ENCODE measurements around the gene SBK3.
"Not testable (repeated sequence)": the region's sequence is repeated elsewhere in the genome, so short reads cannot be mapped to it uniquely, and the experiment has no call there.

Gene SBK3

GRCh38 chr19:55540619-55541018, 4.7 kb downstream of the SBK3 start:
- no peak for DNase-seq (ENCODE audit: low read depth in 3 of 3)

GRCh38 chr19:55539090-55539984, 6.0 kb downstream of the SBK3 start:
- no peak for DNase-seq (ENCODE audit: low read depth in 3 of 3)

GRCh38 chr19:55538132-55538531, 7.2 kb downstream of the SBK3 start:
- no peak for DNase-seq (ENCODE audit: low read depth in 3 of 3)

- DNase-seq (ENCODE audit: low read depth in 3 of 3) = no peak
Measured at GRCh38 chr19:55537741-55538111, 7.6 kb downstream of the SBK3 start.

GRCh38 chr19:55536951-55537740, 8.2 kb downstream of the SBK3 start, which contains the start of gene SBK2:
Gene SBK2, minus strand, starts transcription at chr19:55537133. Its CDS starts 839 bp downstream, at chr19:55536294.
- DNase-seq (ENCODE audit: low read depth in 3 of 3) = no peak

GRCh38 chr19:55536366-55536765, 9.0 kb downstream of the SBK3 start:
- DNase-seq (ENCODE audit: low read depth in 3 of 3) = no peak

- no peak for DNase-seq (ENCODE audit: low read depth in 3 of 3)
Measured at GRCh38 chr19:55535965-55536350, 9.4 kb downstream of the SBK3 start.

GRCh38 chr19:55535173-55535964, 10.0 kb downstream of the SBK3 start:
- no peak for DNase-seq (ENCODE audit: low read depth in 3 of 3)

- DNase-seq (ENCODE audit: low read depth in 3 of 3) = not testable (repeated sequence)
Measured at GRCh38 chr19:55534280-55534679, 11.1 kb downstream of the SBK3 start.

- no peak for DNase-seq (ENCODE audit: low read depth in 3 of 3)
Measured at GRCh38 chr19:55530996-55531395, 14.3 kb downstream of the SBK3 start.

GRCh38 chr19:55529636-55530234, 15.6 kb downstream of the SBK3 start:
- no peak for DNase-seq (ENCODE audit: low read depth in 3 of 3)

GRCh38 chr19:55528030-55528803, 17.1 kb downstream of the SBK3 start:
- DNase-seq (ENCODE audit: low read depth in 3 of 3) = no peak

GRCh38 chr19:55527197-55528029, 17.9 kb downstream of the SBK3 start:
- no peak for DNase-seq (ENCODE audit: low read depth in 3 of 3)

GRCh38 chr19:55526216-55527196, 18.8 kb downstream of the SBK3 start:
- no peak for DNase-seq (ENCODE audit: low read depth in 3 of 3)

- no peak for DNase-seq (ENCODE audit: low read depth in 3 of 3)
Measured at GRCh38 chr19:55525289-55526101, 19.8 kb downstream of the SBK3 start.

GRCh38 chr19:55520691-55521292, 24.6 kb downstream of the SBK3 start:
- DNase-seq (ENCODE audit: low read depth in 3 of 3) = no peak
